GM23338 (cell line): ENCODE data around the gene BCAP31. TPM values are rescaled to one million over a fixed set of nuclear protein-coding genes. Genes with fewer than 3 reads are reported as not detected.

Experiments
- CREB1 ChIP-seq: fragments of 250-450 bp; sonication (Bioruptor Pico); IDR thresholded peaks from 2 replicates; pipeline ENCODE4 v1.5.0; 2020; ENCODE audit warnings: low read depth, mild to moderate bottlenecking, moderate library complexity
- CTCF ChIP-seq, 2 experiments: fragments of 200-600 bp in 1 of 2; sonication (generic) in 1 of 2; conservative IDR thresholded peaks; 2 replicates each; pipeline versions ENCODE4 v1.5.1 to v1.6.1; 2016 to 2017; ENCODE audit warnings: antibody characterized with exemption in 2 of 2, low read depth in 2 of 2, mild to moderate bottlenecking in 2 of 2, moderate library complexity in 1 of 2
- JUNB ChIP-seq: IDR thresholded peaks from one replicate; pipeline ENCODE4 v1.6.1; 2016; ENCODE audit warnings: antibody characterized with exemption; ENCODE audit not compliant: unreplicated experiment
- STAT1 ChIP-seq: IDR thresholded peaks from one replicate; pipeline ENCODE4 v1.6.1; 2016; ENCODE audit warnings: antibody characterized with exemption; ENCODE audit not compliant: unreplicated experiment
- ZNF331 ChIP-seq: fragments of 250-450 bp; sonication (Bioruptor Pico); IDR thresholded peaks from 2 replicates; pipeline ENCODE4 v1.5.0; 2020; ENCODE audit warnings: low read depth, mild to moderate bottlenecking, moderate library complexity
- ZNF462 ChIP-seq: fragments of 250-450 bp; sonication (Bioruptor Pico); IDR thresholded peaks from 2 replicates; pipeline ENCODE4 v1.5.0; 2020; ENCODE audit warnings: mild to moderate bottlenecking, moderate library complexity
- polyA plus RNA-seq: library from polyadenylated mRNA; unstranded; fragments of >200 nt; fragmentation: Nextera tagmentation; extraction: Ambion mirVana; gene quantifications from 2 replicates; pipeline ENCODE4 v1.2.1, GENCODE V29; 2016
- total RNA-seq: library from RNA; depleted of rRNA; stranded (reverse); fragments of >200 nt; shearing (Covaris generic); gene quantifications from 2 replicates; pipeline ENCODE4 v1.2.3, GENCODE V29; 2014

BCAP31 gene
- total and polyA plus RNA-seq, 2 experiments from 2014 or later, result 85.0 to 145 TPM

- TF ChIP-seq ZNF462 (CRISPR knock-in tag), result no peak
- no peak for TF ChIP-seq ZNF331
- no peak for TF ChIP-seq CTCF (conservative IDR thresholded peaks at IDR 0.05; ENCODE audit: low read depth in 2 of 2)
- TF ChIP-seq STAT1, result no peak
- no peak for TF ChIP-seq JUNB
- TF ChIP-seq CREB1, result no peak
These were observed 54.1 kb downstream of the BCAP31 start (continued) for GRCh38 chrX:153669901-153670731.
